ENCODE data around the gene RAP1GAP. TPM values are rescaled to one million over a fixed set of nuclear protein-coding genes. Genes with fewer than 3 reads are reported as not detected.

RAP1GAP gene
- total and polyA plus RNA-seq, 9 of the 15 experiments (the other 6 are each of a cell fraction or from before 2014, with no cell fraction given) = 0.29 to 30.2 (median 19.2) TPM

GRCh38 chr1:21572735-21573277 is 96.4 kb downstream of the RAP1GAP start (continued):
- TF ChIP-seq GTF2F1 (IDR thresholded peaks at IDR 0.05; ENCODE audit: low read depth, low read length) (no peak), HBP1 (CRISPR knock-in tag; IDR thresholded peaks at IDR 0.05) (no peak), PRMT5 (CRISPR knock-in tag; IDR thresholded peaks at IDR 0.05) (no peak), CSDE1 (IDR thresholded peaks at IDR 0.05) (no peak), ZNF583 (CRISPR knock-in tag; IDR thresholded peaks at IDR 0.05) (no peak), CTCF (IDR thresholded peaks at IDR 0.05 in 2 of 3, conservative IDR thresholded peaks at IDR 0.05 in 1 of 3; ENCODE audit: insufficient read depth in 2 of 3, low read depth in 1 of 3, low read length in 3 of 3) (no peak), BCOR (IDR thresholded peaks at IDR 0.05) (peak; percentile 80), CHAMP1 (IDR thresholded peaks at IDR 0.05) (no peak), ZNF717 (CRISPR knock-in tag; IDR thresholded peaks at IDR 0.05) (no peak), COPS2 (conservative IDR thresholded peaks at IDR 0.05) (no peak), ZSCAN32 (CRISPR knock-in tag; IDR thresholded peaks at IDR 0.05) (no peak), ZC3H8 (IDR thresholded peaks at IDR 0.05) (no peak), ZBTB7A (IDR thresholded peaks at IDR 0.05; ENCODE audit: borderline replicate concordance, control insufficient read depth, low read depth, low read length) (no peak), ATF6 (CRISPR knock-in tag; IDR thresholded peaks at IDR 0.05) (no peak), CEBPB (tag; IDR thresholded peaks at IDR 0.05) (no peak), PHB (CRISPR knock-in tag; IDR thresholded peaks at IDR 0.05) (no peak), RBM25 (IDR thresholded peaks at IDR 0.05; ENCODE audit: low read depth, low read length, severe bottlenecking) (peak; percentile 46), ZNF217 (CRISPR knock-in tag; IDR thresholded peaks at IDR 0.05) (no peak), GMEB1 (CRISPR knock-in tag; IDR thresholded peaks at IDR 0.05) (no peak)

All from K562 (cell line).